ENCODE data around the gene PI4KA.

Gene PI4KA

DNA sequence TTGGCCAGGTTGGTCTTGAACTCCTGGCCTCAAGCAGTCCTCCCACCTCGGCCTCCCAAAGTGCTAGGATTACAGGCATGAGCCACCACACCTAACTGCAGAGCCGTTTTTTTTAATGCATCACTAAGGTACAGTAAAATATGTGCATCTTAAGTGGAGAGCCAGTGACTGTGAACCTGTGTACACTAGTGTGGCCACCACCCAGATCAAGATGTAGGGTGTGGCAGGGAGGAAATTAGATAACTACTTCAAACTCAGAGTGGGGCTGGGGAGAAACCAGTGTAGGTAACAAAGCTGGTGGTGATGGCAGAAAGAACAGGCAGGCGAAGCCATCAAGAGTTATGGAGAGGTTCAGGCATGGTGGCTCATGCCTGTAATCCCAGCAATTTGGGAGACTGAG is 14.6 kb upstream of the PI4KA start:
- TF ChIP-seq, protein P1, sequence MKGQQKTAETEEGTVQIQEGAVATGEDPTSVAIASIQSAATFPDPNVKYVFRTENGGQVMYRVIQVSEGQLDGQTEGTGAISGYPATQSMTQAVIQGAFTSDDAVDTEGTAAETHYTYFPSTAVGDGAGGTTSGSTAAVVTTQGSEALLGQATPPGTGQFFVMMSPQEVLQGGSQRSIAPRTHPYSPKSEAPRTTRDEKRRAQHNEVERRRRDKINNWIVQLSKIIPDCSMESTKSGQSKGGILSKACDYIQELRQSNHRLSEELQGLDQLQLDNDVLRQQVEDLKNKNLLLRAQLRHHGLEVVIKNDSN (IDR thresholded peaks at IDR 0.05) = no peak
- TF ChIP-seq ZBTB7A (IDR thresholded peaks at IDR 0.05; ENCODE audit: low read depth) (no peak), RAD21 (IDR thresholded peaks at IDR 0.05; ENCODE audit: low read depth) (no peak), YY1 (IDR thresholded peaks at IDR 0.05; ENCODE audit: low read depth) (no peak), EGR1 (IDR thresholded peaks at IDR 0.05) (no peak), EP300 (IDR thresholded peaks at IDR 0.05; ENCODE audit: borderline replicate concordance) (no peak), CEBPB (IDR thresholded peaks at IDR 0.05) (no peak), TEAD4 (IDR thresholded peaks at IDR 0.05) (no peak), NFIC (IDR thresholded peaks at IDR 0.05) (no peak), FOXM1 (IDR thresholded peaks at IDR 0.05; ENCODE audit: borderline replicate concordance, low read depth) (no peak), TCF12 (IDR thresholded peaks at IDR 0.05; ENCODE audit: low read depth) (no peak)

- TF ChIP-seq EP300 (IDR thresholded peaks at IDR 0.05; ENCODE audit: borderline replicate concordance) (no peak), EGR1 (IDR thresholded peaks at IDR 0.05) (no peak), FOXM1 (IDR thresholded peaks at IDR 0.05; ENCODE audit: borderline replicate concordance, low read depth) (no peak), MAX (IDR thresholded peaks at IDR 0.05) (no peak), TAF1 (IDR thresholded peaks at IDR 0.05; ENCODE audit: low read depth) (no peak), RAD21 (IDR thresholded peaks at IDR 0.05; ENCODE audit: low read depth) (no peak), CEBPB (IDR thresholded peaks at IDR 0.05) (no peak), TCF12 (IDR thresholded peaks at IDR 0.05; ENCODE audit: low read depth) (no peak), NFIC (IDR thresholded peaks at IDR 0.05) (no peak), ZBTB7A (IDR thresholded peaks at IDR 0.05; ENCODE audit: low read depth) (no peak)
- TF ChIP-seq, protein P1 (IDR thresholded peaks at IDR 0.05) = no peak
- TF ChIP-seq, protein P2, sequence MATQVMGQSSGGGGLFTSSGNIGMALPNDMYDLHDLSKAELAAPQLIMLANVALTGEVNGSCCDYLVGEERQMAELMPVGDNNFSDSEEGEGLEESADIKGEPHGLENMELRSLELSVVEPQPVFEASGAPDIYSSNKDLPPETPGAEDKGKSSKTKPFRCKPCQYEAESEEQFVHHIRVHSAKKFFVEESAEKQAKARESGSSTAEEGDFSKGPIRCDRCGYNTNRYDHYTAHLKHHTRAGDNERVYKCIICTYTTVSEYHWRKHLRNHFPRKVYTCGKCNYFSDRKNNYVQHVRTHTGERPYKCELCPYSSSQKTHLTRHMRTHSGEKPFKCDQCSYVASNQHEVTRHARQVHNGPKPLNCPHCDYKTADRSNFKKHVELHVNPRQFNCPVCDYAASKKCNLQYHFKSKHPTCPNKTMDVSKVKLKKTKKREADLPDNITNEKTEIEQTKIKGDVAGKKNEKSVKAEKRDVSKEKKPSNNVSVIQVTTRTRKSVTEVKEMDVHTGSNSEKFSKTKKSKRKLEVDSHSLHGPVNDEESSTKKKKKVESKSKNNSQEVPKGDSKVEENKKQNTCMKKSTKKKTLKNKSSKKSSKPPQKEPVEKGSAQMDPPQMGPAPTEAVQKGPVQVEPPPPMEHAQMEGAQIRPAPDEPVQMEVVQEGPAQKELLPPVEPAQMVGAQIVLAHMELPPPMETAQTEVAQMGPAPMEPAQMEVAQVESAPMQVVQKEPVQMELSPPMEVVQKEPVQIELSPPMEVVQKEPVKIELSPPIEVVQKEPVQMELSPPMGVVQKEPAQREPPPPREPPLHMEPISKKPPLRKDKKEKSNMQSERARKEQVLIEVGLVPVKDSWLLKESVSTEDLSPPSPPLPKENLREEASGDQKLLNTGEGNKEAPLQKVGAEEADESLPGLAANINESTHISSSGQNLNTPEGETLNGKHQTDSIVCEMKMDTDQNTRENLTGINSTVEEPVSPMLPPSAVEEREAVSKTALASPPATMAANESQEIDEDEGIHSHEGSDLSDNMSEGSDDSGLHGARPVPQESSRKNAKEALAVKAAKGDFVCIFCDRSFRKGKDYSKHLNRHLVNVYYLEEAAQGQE (IDR thresholded peaks at IDR 0.05; ENCODE audit: low read depth) = no peak
These were observed 10.6 kb upstream of the PI4KA start for GRCh38 chr22:20869234-20869633.

- TF ChIP-seq EGR1 (IDR thresholded peaks at IDR 0.05) (no peak), YY1 (IDR thresholded peaks at IDR 0.05; ENCODE audit: low read depth) (no peak), RAD21 (IDR thresholded peaks at IDR 0.05; ENCODE audit: low read depth) (no peak), TEAD4 (IDR thresholded peaks at IDR 0.05) (no peak), EP300 (IDR thresholded peaks at IDR 0.05; ENCODE audit: borderline replicate concordance) (no peak)
- TF ChIP-seq, protein P1 (IDR thresholded peaks at IDR 0.05) = no peak
These were observed 9.7 kb upstream of the PI4KA start for GRCh38 chr22:20868025-20868962.

DNA sequence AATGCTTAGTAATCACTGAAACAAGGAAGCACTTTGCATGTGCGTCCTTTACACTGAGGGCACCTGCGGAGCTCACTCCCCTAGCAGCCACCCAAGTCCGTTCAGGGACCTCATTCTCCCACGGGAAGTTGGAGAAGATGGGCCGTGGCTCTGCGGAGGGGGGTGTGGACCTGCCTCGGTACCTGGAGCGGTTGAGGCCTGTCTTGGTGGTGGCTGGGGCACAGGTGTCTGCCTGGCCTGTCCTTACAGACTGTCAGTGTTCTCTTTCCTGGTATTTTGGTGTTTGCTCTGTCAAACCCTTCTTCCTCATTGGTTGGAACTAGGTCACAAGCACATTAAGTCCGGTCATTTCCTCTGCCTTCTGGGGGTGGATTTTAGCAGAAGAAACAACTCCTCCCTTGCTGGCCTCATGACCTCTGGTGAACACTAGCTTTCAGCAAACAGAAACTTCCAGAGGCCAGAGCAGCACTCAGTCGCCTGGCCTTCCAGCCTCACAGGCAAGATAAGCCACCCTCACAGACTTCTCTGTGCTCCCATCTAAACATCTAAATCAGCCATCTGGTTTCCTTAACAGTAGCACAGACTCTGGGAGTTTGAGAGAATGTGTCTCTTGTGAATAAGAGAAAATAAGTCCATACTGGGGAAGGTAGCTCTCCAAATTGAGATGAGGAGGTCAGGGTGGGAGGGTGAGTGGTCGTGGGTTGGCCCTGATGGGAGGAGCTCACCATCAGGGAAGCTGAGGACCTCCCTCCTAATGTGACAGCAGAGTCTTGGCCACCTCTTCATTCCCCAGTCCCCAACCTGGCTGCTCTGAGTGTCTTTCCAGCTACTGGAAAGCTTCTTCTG is 8.8 kb upstream of the PI4KA start:
- TF ChIP-seq NFIC (IDR thresholded peaks at IDR 0.05) (no peak), TCF12 (IDR thresholded peaks at IDR 0.05; ENCODE audit: low read depth) (no peak), YY1 (IDR thresholded peaks at IDR 0.05; ENCODE audit: low read depth) (no peak), TAF1 (IDR thresholded peaks at IDR 0.05; ENCODE audit: low read depth) (no peak), TEAD4 (IDR thresholded peaks at IDR 0.05) (no peak), RAD21 (IDR thresholded peaks at IDR 0.05; ENCODE audit: low read depth) (no peak), CREB1 (IDR thresholded peaks at IDR 0.05; ENCODE audit: low read depth) (no peak), EP300 (IDR thresholded peaks at IDR 0.05; ENCODE audit: borderline replicate concordance) (no peak)
- TF ChIP-seq, protein P1 (IDR thresholded peaks at IDR 0.05) = no peak
- TF ChIP-seq, protein P2 (IDR thresholded peaks at IDR 0.05; ENCODE audit: low read depth) = no peak
